NOMO-1 (cell line): ENCODE measurements around the gene CD6.

Experiments
- DNase-seq, 2 experiments: peaks; one replicate each; lab custom pipeline; 2025; ENCODE audit not compliant: unreplicated experiment in 2 of 2; lab: John Stamatoyannopoulos, UW

Gene CD6

GRCh38 chr11:60934790-60935605, 36.5 kb upstream of the CD6 start:
- DNase-seq = no peak

GRCh38 chr11:60935676-60936442, 35.6 kb upstream of the CD6 start:
- no peak for DNase-seq

GRCh38 chr11:60936467-60937143, 34.9 kb upstream of the CD6 start:
- DNase-seq = no peak

- no peak for DNase-seq
These were observed 34.3 kb upstream of the CD6 start for GRCh38 chr11:60937144-60937527.

GRCh38 chr11:60937811-60938210, 33.7 kb upstream of the CD6 start:
- DNase-seq = no peak

- no peak for DNase-seq
These were observed 33.0 kb upstream of the CD6 start for GRCh38 chr11:60938500-60938899.

GRCh38 chr11:60939301-60939700, 32.2 kb upstream of the CD6 start:
- DNase-seq = no peak

GRCh38 chr11:60939855-60940254, 31.6 kb upstream of the CD6 start:
- DNase-seq = no peak

GRCh38 chr11:60941371-60942119, 29.9 kb upstream of the CD6 start:
- DNase-seq = no peak

GRCh38 chr11:60942219-60942618, 29.3 kb upstream of the CD6 start:
- DNase-seq = no peak

- DNase-seq = no peak
These were observed 28.4 kb upstream of the CD6 start for GRCh38 chr11:60942970-60943565.

- no peak for DNase-seq
These were observed 26.8 kb upstream of the CD6 start for GRCh38 chr11:60944490-60945294.

- no peak for DNase-seq
These were observed 26.2 kb upstream of the CD6 start for GRCh38 chr11:60945295-60945667.

GRCh38 chr11:60946601-60947264, 24.7 kb upstream of the CD6 start:
- no peak for DNase-seq

GRCh38 chr11:60947700-60948099, 23.8 kb upstream of the CD6 start:
- no peak for DNase-seq

GRCh38 chr11:60948250-60948649, 23.2 kb upstream of the CD6 start:
- DNase-seq = no peak

- no peak for DNase-seq
These were observed 21.5 kb upstream of the CD6 start for GRCh38 chr11:60950024-60950423.

- DNase-seq = peak in 1 of 2 experiments; percentile 30
These were observed 20.4 kb upstream of the CD6 start for GRCh38 chr11:60950933-60951605.

- DNase-seq = peak in 1 of 2 experiments; percentile 20
These were observed 19.9 kb upstream of the CD6 start for GRCh38 chr11:60951606-60951903.
